SK-N-SH treated with all-trans-retinoic acid at 6 μM for 48 hours (cell line): ENCODE results near the gene BTBD19.

Source experiments
- ARNTL ChIP-seq: fragments of 450-650 bp; formaldehyde crosslinking; IDR thresholded peaks from 2 replicates; pipeline ENCODE4 v1.5.0; 2020; ENCODE audit warnings: low read depth, mild to moderate bottlenecking, moderate library complexity, borderline replicate concordance
- CSRNP3 ChIP-seq: fragments of 250-450 bp; sonication (Bioruptor Pico); IDR thresholded peaks from 2 replicates; pipeline ENCODE4 v1.5.1; 2021; ENCODE audit warnings: mild to moderate bottlenecking, moderate library complexity
- ISL1 ChIP-seq: fragments of 250-450 bp; sonication (Bioruptor Pico); IDR thresholded peaks from 2 replicates; pipeline ENCODE4 v2.1.2; 2022; ENCODE audit warnings: mild to moderate bottlenecking, moderate library complexity
- POU6F1 ChIP-seq: fragments of 250-450 bp; sonication (Bioruptor Pico); IDR thresholded peaks from 2 replicates; pipeline ENCODE4 v1.8.0; 2021; ENCODE audit warnings: low read depth, mild to moderate bottlenecking, moderate library complexity, borderline replicate concordance
- PPARA ChIP-seq: fragments of 250-450 bp; sonication (Bioruptor Pico); IDR thresholded peaks from 2 replicates; pipeline ENCODE4 v1.5.0; 2020; ENCODE audit warnings: mild to moderate bottlenecking, borderline replicate concordance
- RARB ChIP-seq: fragments of 250-450 bp; sonication (Bioruptor Pico); IDR thresholded peaks from 2 replicates; pipeline ENCODE4 v1.8.0; 2021; ENCODE audit warnings: mild to moderate bottlenecking, moderate library complexity
- SNAI2 ChIP-seq: fragments of 250-450 bp; sonication (Bioruptor Pico); IDR thresholded peaks from 2 replicates; pipeline ENCODE4 v1.5.0; 2020; ENCODE audit warnings: mild to moderate bottlenecking, moderate library complexity
- TCF4 ChIP-seq: fragments of 250-450 bp; sonication (Bioruptor Pico); IDR thresholded peaks from 2 replicates; pipeline ENCODE4 v1.8.0; 2021; ENCODE audit warnings: mild to moderate bottlenecking, moderate library complexity, borderline replicate concordance
- TSHZ2 ChIP-seq: fragments of 250-450 bp; sonication (Bioruptor Pico); IDR thresholded peaks from 2 replicates; pipeline ENCODE4 v1.5.0; 2020; ENCODE audit warnings: mild to moderate bottlenecking, moderate library complexity
- ZNF565 ChIP-seq: fragments of 450-650 bp; formaldehyde crosslinking; conservative IDR thresholded peaks from 2 replicates; pipeline ENCODE4 v1.5.0; 2020; ENCODE audit warnings: low read depth, mild to moderate bottlenecking, moderate library complexity
- ZNF70 ChIP-seq: fragments of 450-650 bp; formaldehyde crosslinking; IDR thresholded peaks from 2 replicates; pipeline ENCODE4 v1.5.0; 2020; ENCODE audit warnings: mild to moderate bottlenecking, moderate library complexity
- ZNF8 ChIP-seq: fragments of 450-650 bp; formaldehyde crosslinking; IDR thresholded peaks from 2 replicates; pipeline ENCODE4 v1.5.0; 2020; ENCODE audit warnings: mild to moderate bottlenecking, moderate library complexity
- TF ChIP-seq, protein P1 (sequence below): fragments of 250-450 bp; sonication (Bioruptor Pico); IDR thresholded peaks from 2 replicates; pipeline ENCODE4 v1.8.0; 2020; ENCODE audit warnings: mild to moderate bottlenecking, moderate library complexity, borderline replicate concordance

DNA sequence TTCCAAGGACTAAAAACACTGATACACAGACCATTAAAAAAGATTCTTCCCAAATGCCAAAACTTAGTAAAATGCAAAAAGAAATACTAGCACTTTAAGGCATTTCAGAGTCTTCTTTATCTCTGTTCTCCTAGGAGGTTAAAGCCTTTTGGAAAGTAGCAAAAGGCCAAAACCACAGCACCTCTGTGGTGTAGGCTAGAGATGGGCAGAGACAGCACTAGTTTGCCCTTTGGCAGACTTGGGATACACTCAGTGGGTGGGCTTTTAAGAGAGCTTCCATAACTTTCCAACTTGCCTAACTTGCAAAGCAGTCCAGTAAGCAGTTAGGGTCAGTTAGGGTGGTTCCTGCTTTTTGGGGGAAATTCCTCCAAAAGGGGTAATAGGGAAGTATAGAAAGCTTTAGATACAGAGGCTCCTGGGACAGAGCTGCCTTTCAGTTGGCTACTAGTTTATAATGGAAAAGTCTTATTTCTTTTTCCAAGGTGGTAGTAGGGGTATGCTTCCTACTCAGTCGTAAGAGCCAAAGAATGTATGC, 52.6 kb downstream of the BTBD19 start:
- TF ChIP-seq ISL1 (CRISPR knock-in tag) (no peak), POU6F1 (no peak), SNAI2 (CRISPR knock-in tag) (no peak), TCF4 (CRISPR knock-in tag) (no peak), ZNF565 (CRISPR knock-in tag) (no peak), PPARA (CRISPR knock-in tag) (no peak), RARB (CRISPR knock-in tag) (no peak), ZNF8 (CRISPR knock-in tag) (no peak), CSRNP3 (no peak), TSHZ2 (CRISPR knock-in tag) (no peak), ZNF70 (CRISPR knock-in tag) (no peak), ARNTL (CRISPR knock-in tag) (no peak)
- TF ChIP-seq, protein P1, sequence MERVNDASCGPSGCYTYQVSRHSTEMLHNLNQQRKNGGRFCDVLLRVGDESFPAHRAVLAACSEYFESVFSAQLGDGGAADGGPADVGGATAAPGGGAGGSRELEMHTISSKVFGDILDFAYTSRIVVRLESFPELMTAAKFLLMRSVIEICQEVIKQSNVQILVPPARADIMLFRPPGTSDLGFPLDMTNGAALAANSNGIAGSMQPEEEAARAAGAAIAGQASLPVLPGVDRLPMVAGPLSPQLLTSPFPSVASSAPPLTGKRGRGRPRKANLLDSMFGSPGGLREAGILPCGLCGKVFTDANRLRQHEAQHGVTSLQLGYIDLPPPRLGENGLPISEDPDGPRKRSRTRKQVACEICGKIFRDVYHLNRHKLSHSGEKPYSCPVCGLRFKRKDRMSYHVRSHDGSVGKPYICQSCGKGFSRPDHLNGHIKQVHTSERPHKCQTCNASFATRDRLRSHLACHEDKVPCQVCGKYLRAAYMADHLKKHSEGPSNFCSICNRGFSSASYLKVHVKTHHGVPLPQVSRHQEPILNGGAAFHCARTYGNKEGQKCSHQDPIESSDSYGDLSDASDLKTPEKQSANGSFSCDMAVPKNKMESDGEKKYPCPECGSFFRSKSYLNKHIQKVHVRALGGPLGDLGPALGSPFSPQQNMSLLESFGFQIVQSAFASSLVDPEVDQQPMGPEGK (CRISPR knock-in tag), result no peak
